Mucosa of descending colon (tissue), 3 donors: ENCODE data around the gene DAAM2. TPM values are rescaled to one million over a fixed set of nuclear protein-coding genes. Genes with fewer than 3 reads are reported as not detected.
A peak's percentile ranks its signal among the peaks of the same experiment; 100 is the strongest.

Source experiments
- ATAC-seq: fragments of 200-7000 bp; cut with Tn5 transposase; one replicate; pipeline ENCODE4 v1.9.1; 2020; ENCODE audit warnings: mild to moderate bottlenecking, moderate library complexity
- DNase-seq, 3 donors: peaks; one replicate each; pipeline ENCODE4 v3.0.0-alpha.2; 2020
- H3K36me3 ChIP-seq: fragments of 200-600 bp; one replicate; pipeline ENCODE4 v1.8.0; 2021; ENCODE audit warnings: low read depth, mild to moderate bottlenecking
- H3K4me1 ChIP-seq: fragments of 200-600 bp; one replicate; pipeline ENCODE4 v1.8.0; 2021; ENCODE audit warnings: low read depth, mild to moderate bottlenecking
- H3K4me3 ChIP-seq: fragments of 200-600 bp; one replicate; pipeline ENCODE4 v1.8.0; 2021; ENCODE audit warnings: mild to moderate bottlenecking
- H3K9me3 ChIP-seq: fragments of 200-600 bp; one replicate; pipeline ENCODE4 v1.8.0; 2021; ENCODE audit warnings: mild to moderate bottlenecking
- intact Hi-C, 2 donors: fragments of 100-400 bp; cut with DNase I in 1 of 2; cut with micrococcal nuclease in 1 of 2; formaldehyde crosslinking; loops; one replicate each; pipeline versions ENCODE4 v1.11.0 to v1.11.1; 2022; cut with DNase I, micrococcal nuclease
- total RNA-seq, 3 donors: library from RNA; stranded (reverse); fragmentation: NEBNext Ultra II Directional in 2 of 3; extraction: Animal tissue kit (Norgen Biotek cat#: 25700) in 2 of 3; gene quantifications; one replicate each; pipeline versions ENCODE4 v1.2.1 to v1.2.4, GENCODE V29; 2021 to 2023
- TF ChIP-seq, protein P1 (sequence below): fragments of 200-600 bp; IDR thresholded peaks from one replicate; pipeline ENCODE4 v1.8.0; 2022; ENCODE audit warnings: antibody characterized with exemption, mild to moderate bottlenecking
- donor health status: DM: no; HTN: no; CAD: no; lungs with moderate emphysema.
- donor health status: DM: no; HTN: no; CAD: no.
- donor health status: DM: no; HTN: yes; CAD: no.

Gene DAAM2
- total RNA-seq, 3 donors from 2014 or later: 6.1 to 27.8 (median 9.1) TPM

DNA sequence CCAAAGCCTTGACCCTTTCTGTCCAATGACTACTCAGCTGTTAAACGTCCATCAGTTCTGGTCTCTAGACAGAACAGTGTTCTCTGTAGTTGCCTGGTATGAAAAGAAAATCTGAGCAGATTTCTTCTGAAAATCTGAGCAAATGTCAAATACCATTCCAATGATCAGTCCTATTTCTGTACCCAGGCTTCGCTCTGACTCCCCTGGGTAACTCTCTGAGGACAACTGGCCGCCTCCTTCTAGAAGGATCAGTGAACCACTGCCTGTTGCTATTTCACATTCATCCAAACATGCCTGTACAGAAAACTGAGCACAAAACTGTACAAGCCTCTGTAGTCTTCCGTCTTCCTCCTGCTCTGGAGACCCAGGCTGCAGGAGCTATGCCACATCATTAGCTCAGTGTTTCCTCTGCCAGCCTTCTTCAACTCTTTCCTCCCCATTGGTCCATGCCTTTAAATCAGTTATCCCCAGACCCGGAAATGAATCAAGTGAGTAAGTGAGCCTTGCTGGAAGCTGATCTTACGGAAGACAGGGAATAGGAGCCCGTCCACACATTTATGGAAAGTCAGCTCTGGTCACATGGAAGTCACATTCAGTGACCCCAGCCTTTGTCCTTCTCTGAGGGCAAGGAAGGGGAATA lies 63.3 kb downstream of the DAAM2 start:
- Histone ChIP-seq H3K36me3 (no peaks in the 10 kb centered on the region), H3K9me3 (no peaks in the 10 kb centered on the region), H3K4me1 (no peaks in the 10 kb centered on the region), H3K4me3 (no peak overlapping the region)
- intact Hi-C loops: no loop called here
- TF ChIP-seq, protein P1, sequence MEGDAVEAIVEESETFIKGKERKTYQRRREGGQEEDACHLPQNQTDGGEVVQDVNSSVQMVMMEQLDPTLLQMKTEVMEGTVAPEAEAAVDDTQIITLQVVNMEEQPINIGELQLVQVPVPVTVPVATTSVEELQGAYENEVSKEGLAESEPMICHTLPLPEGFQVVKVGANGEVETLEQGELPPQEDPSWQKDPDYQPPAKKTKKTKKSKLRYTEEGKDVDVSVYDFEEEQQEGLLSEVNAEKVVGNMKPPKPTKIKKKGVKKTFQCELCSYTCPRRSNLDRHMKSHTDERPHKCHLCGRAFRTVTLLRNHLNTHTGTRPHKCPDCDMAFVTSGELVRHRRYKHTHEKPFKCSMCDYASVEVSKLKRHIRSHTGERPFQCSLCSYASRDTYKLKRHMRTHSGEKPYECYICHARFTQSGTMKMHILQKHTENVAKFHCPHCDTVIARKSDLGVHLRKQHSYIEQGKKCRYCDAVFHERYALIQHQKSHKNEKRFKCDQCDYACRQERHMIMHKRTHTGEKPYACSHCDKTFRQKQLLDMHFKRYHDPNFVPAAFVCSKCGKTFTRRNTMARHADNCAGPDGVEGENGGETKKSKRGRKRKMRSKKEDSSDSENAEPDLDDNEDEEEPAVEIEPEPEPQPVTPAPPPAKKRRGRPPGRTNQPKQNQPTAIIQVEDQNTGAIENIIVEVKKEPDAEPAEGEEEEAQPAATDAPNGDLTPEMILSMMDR: no peak
- DNase-seq: no peak
- ATAC-seq: no peak

DNA sequence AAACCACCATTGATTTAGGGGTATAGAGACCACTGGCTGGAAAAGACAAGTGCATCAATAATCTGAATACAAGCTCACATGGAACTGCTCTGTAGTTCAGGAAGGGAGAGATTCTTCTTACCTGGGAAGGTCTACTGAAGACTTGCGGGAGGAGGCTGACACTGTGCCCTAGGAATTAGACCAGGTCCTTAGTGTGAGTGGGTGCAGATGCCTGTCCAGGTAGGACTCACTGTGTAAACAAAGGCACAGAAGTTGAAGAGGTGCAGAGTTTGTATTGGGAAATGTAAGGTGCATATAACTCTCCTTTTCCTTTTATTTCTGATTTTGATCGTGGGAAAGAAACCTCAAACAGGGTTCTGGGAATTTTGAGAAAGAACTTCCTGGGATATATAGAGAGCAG lies 66.8 kb downstream of the DAAM2 start:
- no peaks in the 10 kb centered on the region for H3K36me3 ChIP-seq
- no peaks in the 10 kb centered on the region for H3K9me3 ChIP-seq
- ATAC-seq: no peak
- TF ChIP-seq, protein P1: no peak
- no peak for DNase-seq
- intact Hi-C loops: no loop called here
- no peaks in the 10 kb centered on the region for H3K4me1 ChIP-seq
- no peak overlapping the region for H3K4me3 ChIP-seq

DNA sequence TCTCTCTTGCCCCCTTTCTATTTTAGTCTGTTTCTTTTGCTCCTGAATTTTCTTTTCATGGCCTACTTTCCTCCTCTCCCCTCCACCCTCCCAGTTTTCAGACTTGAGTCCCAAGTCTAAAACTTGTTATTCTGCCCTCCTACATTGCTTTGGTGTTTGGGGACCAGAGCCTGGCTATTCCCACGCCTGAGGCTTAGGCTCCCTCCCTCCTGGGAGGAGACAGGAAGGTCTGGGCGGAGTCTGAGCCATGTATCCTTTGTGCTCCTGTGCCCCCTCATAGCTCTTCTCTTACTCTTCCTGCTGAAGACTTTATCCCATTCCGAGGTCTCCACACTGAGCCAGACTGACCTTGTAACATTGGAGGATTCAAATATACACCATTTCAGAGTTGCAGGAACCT lies 69.5 kb downstream of the DAAM2 start:
- no peaks in the 10 kb centered on the region for H3K4me1 ChIP-seq
- DNase-seq (no peak), ATAC-seq (no peak)
- TF ChIP-seq, protein P1: no peak
- H3K36me3 ChIP-seq: no peaks in the 10 kb centered on the region
- H3K4me3 ChIP-seq: no peak overlapping the region
- intact Hi-C loops: no loop called here
- H3K9me3 ChIP-seq: no peaks in the 10 kb centered on the region

DNA sequence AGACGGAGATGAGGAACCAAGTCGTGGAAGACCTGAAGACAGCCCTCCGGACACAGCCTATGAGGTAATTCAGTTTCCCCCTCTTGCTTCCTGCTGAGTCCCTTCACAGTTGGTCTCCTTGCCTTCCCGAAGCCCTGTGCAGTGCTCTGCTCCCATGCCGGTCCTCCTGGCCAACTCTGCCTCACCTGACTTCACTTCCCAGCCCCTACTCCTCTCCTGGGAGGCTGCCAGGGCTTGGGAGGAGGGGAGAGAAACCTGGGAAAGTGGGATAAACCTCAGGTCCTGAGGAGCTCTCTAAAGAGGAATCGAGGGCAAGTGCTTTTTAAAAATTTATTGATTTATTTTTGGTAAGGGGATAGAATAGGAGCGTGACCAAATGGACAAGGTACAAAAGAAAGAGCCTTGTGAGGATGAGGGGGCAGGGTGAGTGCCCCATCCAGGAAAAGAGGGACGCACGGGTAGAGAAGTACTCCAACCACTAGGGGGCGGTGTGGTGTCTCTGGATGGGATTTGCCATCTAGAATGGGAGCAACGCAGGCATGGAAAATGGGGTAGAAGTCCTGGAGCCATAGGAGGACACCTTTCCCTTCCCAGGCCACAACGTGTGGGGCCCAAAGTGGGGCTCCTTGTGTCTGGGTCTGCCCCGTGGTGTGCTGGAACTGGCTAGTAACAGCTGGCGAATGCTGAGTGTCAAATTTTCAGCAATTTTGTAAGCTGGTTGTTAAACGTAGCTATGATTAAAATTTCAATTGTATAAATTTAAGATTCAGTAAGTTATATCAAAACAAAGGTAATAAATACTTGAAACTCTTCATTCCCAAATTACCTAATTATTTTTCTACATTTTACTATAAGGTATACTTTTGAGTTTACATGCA lies 73.1 kb downstream of the DAAM2 start:
- H3K4me3 ChIP-seq: no peak overlapping the region
- ATAC-seq: peak; percentile 75
- no peaks in the 10 kb centered on the region for H3K4me1 ChIP-seq
- no peaks in the 10 kb centered on the region for H3K36me3 ChIP-seq
- H3K9me3 ChIP-seq: no peaks in the 10 kb centered on the region
- TF ChIP-seq, protein P1: peak; percentile 52
- intact Hi-C loops: no loop called here
- DNase-seq: peak in 2 of 3 donors; percentile 68 to 91

DNA sequence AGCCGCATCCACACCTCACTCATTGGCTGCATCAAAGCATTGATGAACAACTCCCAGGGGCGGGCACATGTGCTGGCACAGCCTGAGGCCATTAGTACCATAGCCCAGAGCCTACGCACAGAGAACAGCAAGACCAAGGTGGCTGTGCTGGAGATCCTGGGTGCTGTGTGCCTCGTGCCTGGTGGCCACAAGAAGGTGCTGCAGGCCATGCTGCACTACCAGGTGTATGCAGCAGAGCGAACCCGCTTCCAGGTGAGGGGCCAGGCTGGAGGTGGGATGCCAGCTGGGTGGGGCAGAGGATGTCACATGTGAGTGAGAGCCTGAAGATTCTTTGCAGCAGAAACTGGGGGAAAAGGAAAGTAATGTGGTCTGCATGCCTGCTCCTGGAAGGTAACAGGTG lies 75.4 kb downstream of the DAAM2 start:
- no peaks in the 10 kb centered on the region for H3K9me3 ChIP-seq
- DNase-seq (no peak), ATAC-seq (no peak)
- no peak overlapping the region for H3K4me3 ChIP-seq
- TF ChIP-seq, protein P1: no peak
- no peaks in the 10 kb centered on the region for H3K4me1 ChIP-seq
- intact Hi-C loops: no loop called here
- H3K36me3 ChIP-seq: no peaks in the 10 kb centered on the region
